Pulmonary artery endothelial cell (primary cell): ENCODE results near the gene ERC1. TPM values are rescaled to one million over a fixed set of nuclear protein-coding genes. Genes with fewer than 3 reads are reported as not detected.
A peak's percentile ranks its signal among the peaks of the same experiment; 100 is the strongest.
"Not testable (repeated sequence)": the region's sequence is repeated elsewhere in the genome, so short reads cannot be mapped to it uniquely, and the experiment has no call there.

Experiments
- DNase-seq: peaks from one replicate; pipeline ENCODE4 v3.0.0-alpha.2; 2011; ENCODE audit warnings: low read depth, low spot score
- total RNA-seq: library from RNA; depleted of rRNA; stranded (reverse); fragments of >200 nt; gene quantifications from 2 replicates; pipeline ENCODE4 v1.2.3, GENCODE V29; 2014

Gene ERC1
- total RNA-seq, 1 donor from 2014 or later = 24.1 TPM

- DNase-seq = no peak
Measured at GRCh38 chr12:981961-982360, 9.1 kb upstream of the ERC1 start.

- no peak for DNase-seq
Measured at GRCh38 chr12:988646-989045, 2.4 kb upstream of the ERC1 start.

GRCh38 chr12:989051-989450 lies 2.0 kb upstream of the ERC1 start:
- DNase-seq = no peak

- DNase-seq = peak; percentile 29
Measured at GRCh38 chr12:989751-990660, 1.0 kb upstream of the ERC1 start.

- DNase-seq = no peak
Measured at GRCh38 chr12:991350-992333, 619 bp downstream of the ERC1 start.

GRCh38 chr12:992647-993046 lies 1.6 kb downstream of the ERC1 start:
- no peak for DNase-seq

- DNase-seq = no peak
Measured at GRCh38 chr12:996881-997280, 5.9 kb downstream of the ERC1 start.

GRCh38 chr12:997505-997904 lies 6.5 kb downstream of the ERC1 start:
- DNase-seq = no peak

GRCh38 chr12:998020-998874 lies 7.2 kb downstream of the ERC1 start:
- DNase-seq = no peak

GRCh38 chr12:999736-1000135 lies 8.7 kb downstream of the ERC1 start:
- not testable (repeated sequence) for DNase-seq

- DNase-seq = no peak
Measured at GRCh38 chr12:1001507-1001906, 10.5 kb downstream of the ERC1 start.

GRCh38 chr12:1003600-1004271 lies 12.7 kb downstream of the ERC1 start:
- DNase-seq = no peak

- DNase-seq = no peak
Measured at GRCh38 chr12:1006255-1006654, 15.2 kb downstream of the ERC1 start.

GRCh38 chr12:1007276-1007675 lies 16.3 kb downstream of the ERC1 start:
- no peak for DNase-seq

- DNase-seq = no peak
Measured at GRCh38 chr12:1007994-1008393, 17.0 kb downstream of the ERC1 start.

- no peak for DNase-seq
Measured at GRCh38 chr12:1011091-1011490, 20.1 kb downstream of the ERC1 start.

GRCh38 chr12:1013618-1014489 lies 22.8 kb downstream of the ERC1 start:
- DNase-seq = peak; percentile 35

- no peak for DNase-seq
Measured at GRCh38 chr12:1019283-1019682, 28.3 kb downstream of the ERC1 start.

- DNase-seq = no peak
Measured at GRCh38 chr12:1020389-1020788, 29.4 kb downstream of the ERC1 start.
